ENCODE results near the gene MAP4K4.

The MAP4K4 gene

GRCh38 chr2:101693991-101694588, 3.4 kb upstream of the MAP4K4 start:
- DNase-seq, result no peak

- no peak for DNase-seq
These were observed 1.0 kb upstream of the MAP4K4 start for GRCh38 chr2:101696272-101697123.

GRCh38 chr2:101698014-101698843, 722 bp downstream of the MAP4K4 start:
- DNase-seq, result no peak

- DNase-seq, result no peak
These were observed 1.6 kb downstream of the MAP4K4 start for GRCh38 chr2:101698844-101699754.

- DNase-seq, result no peak
These were observed 2.4 kb downstream of the MAP4K4 start for GRCh38 chr2:101699755-101700461.

- DNase-seq, result peak; percentile 50
These were observed 6.5 kb downstream of the MAP4K4 start for GRCh38 chr2:101704046-101704466.

GRCh38 chr2:101704816-101705578, 7.5 kb downstream of the MAP4K4 start:
- DNase-seq, result no peak

GRCh38 chr2:101706121-101706818, 8.8 kb downstream of the MAP4K4 start:
- DNase-seq, result no peak

- DNase-seq, result peak; percentile 75
These were observed 9.3 kb downstream of the MAP4K4 start for GRCh38 chr2:101706819-101707177.

- no peak for DNase-seq
These were observed 12.5 kb downstream of the MAP4K4 start for GRCh38 chr2:101710036-101710435.

GRCh38 chr2:101710471-101711318, 13.2 kb downstream of the MAP4K4 start:
- peak; percentile 71 for DNase-seq

GRCh38 chr2:101714118-101714517, 16.6 kb downstream of the MAP4K4 start:
- no peak for DNase-seq

- DNase-seq, result peak; percentile 84
These were observed 19.8 kb downstream of the MAP4K4 start for GRCh38 chr2:101717071-101717845.

- no peak for DNase-seq
These were observed 21.0 kb downstream of the MAP4K4 start for GRCh38 chr2:101718479-101718878.

- DNase-seq, result peak; percentile 77
These were observed 21.6 kb downstream of the MAP4K4 start for GRCh38 chr2:101718993-101719571.

GRCh38 chr2:101720732-101721131, 23.2 kb downstream of the MAP4K4 start:
- no peak for DNase-seq

- no peak for DNase-seq
These were observed 25.4 kb downstream of the MAP4K4 start for GRCh38 chr2:101722864-101723263.

All from activated CD4-positive, alpha-beta T cell treated with anti-CD3 and anti-CD28 coated beads, Interleukin-2, amount 50 U/mL, for 16 hours (primary cell).